Activated T-cell treated with anti-CD3 and anti-CD28 coated beads for 1 hour (primary cell): Measurements from ENCODE around the gene SCG2.
"Not testable (repeated sequence)": the region's sequence is repeated elsewhere in the genome, so short reads cannot be mapped to it uniquely, and the experiment has no call there.

Experiments used
- DNase-seq: peaks from one replicate; pipeline ENCODE4 v3.0.0-alpha.2; 2020; ENCODE audit warnings: low read depth

The SCG2 gene

DNA sequence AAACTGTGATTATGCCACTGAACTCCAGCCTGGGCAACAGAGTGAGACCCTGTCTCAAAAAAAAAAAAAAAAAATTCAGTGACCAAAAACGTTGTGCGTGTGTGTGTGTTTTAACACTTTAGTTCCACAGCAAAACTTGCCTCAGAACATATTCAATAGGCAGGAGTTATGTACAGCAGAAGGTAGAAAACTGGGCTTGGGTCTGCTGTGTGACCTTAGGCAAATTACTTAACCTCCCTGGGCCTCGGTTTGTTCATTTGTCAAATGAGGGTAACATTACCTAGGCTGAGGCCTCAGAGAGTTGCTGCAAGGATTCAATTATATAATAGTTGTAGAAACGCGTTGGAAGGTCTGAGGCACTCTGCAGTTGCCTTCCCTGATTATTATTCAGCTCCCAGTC lies 10.3 kb upstream of the SCG2 start:
- DNase-seq, result no peak

DNA sequence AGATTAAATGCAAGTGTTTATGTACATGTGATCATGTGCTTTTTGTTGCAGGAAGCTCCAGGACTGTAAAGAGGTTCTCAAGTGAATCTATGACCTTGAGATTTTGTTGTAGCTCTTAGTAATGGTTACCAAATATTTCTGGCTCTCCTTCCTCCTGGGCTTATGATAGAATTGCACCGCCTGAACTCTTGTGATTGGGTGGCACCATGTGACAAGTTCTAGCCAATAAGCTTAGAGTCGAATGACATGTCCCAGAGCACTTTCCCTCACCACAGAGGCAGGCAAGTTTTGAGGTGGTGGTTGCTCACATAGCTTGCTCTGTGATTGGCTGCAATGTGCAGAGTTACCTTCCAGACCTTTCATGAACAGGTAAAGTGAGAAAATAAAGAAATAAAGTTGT lies 8.9 kb upstream of the SCG2 start:
- no peak for DNase-seq

GRCh38 chr2:223607476-223607875 lies 5.3 kb upstream of the SCG2 start:
- DNase-seq, result no peak

- no peak for DNase-seq
Measured at GRCh38 chr2:223606946-223607345, 4.8 kb upstream of the SCG2 start.

- no peak for DNase-seq
Measured at GRCh38 chr2:223604231-223604630, 2.1 kb upstream of the SCG2 start.

- no peak for DNase-seq
Measured at GRCh38 chr2:223602972-223603371, 811 bp upstream of the SCG2 start.

GRCh38 chr2:223601018-223601417 lies 1.1 kb downstream of the SCG2 start:
- no peak for DNase-seq

- DNase-seq, result no peak
Measured at GRCh38 chr2:223599640-223600380, 2.4 kb downstream of the SCG2 start.

DNA sequence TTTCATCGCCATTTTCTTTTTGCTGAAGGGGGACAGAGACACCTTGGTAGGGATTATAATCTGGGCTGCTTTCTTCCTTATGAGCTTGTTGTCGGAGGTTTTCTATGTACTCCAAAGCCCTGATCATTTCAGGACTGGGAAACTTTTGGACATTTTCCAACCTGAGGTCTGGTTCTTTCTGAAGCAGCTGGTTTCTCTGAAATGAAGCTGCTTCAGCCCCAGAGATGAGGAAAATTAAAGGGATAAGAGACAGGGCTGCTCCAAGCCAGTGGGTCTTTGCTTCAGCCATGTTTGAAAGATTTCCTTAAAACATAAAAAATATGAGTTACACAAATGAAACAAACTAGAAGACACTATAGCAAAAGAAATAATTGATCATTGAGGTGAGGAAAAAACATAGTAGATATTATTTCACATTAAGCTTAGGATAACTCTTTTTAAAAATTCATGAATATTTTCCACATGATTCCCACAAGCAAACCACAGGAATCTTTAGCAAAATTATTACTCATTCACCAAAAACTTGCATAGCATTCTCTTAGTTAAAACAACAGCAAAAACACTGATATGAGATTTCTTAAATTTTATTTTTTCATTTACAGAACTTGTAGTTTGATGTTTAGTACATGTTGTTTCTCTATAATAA lies 3.0 kb downstream of the SCG2 start:
- DNase-seq, result no peak

- DNase-seq, result no peak
Measured at GRCh38 chr2:223597076-223597475, 5.1 kb downstream of the SCG2 start.

GRCh38 chr2:223596208-223596607 lies 6.0 kb downstream of the SCG2 start:
- DNase-seq, result no peak

- DNase-seq, result no peak
Measured at GRCh38 chr2:223594831-223595230, 7.3 kb downstream of the SCG2 start.

DNA sequence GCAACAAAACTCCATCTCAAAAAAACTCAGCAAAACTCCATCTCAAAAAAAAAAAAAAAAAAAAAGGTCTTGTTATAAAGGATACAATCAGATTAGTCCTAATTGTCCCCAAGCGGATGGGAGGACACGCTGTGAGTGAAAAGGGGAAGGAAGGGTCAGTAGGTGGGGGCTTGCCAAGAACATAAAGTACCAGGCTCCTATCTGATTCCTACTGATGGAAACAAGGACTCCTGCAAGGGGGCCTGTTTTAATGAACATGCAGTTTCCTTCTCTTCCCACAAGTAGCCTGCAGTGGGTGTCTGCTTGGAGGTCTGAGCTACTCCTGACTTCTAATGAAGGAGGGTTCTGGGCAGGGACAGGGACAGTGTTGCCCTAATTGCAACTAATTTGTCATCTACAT lies 7.9 kb downstream of the SCG2 start:
- no peak for DNase-seq

- not testable (repeated sequence) for DNase-seq
Measured at GRCh38 chr2:223592689-223593088, 9.5 kb downstream of the SCG2 start.

DNA sequence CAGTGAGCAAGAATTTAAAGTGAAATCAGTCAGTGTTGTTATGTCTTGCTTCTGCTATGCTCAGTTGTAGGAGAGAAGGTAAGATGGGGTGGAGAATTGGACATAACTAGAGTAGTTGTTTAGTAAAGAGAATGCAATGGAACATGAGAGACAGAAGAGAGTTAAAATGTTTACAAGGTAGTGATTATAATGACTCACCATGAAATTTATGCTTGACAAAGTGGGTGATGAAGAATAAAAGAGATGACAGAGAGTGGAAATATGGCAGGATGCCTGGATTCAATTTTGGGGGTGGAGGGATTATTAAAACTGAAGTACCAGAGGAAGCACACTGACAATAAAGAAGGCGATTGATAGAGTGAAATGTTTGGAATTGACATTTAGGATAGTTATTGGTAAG lies 10.6 kb downstream of the SCG2 start:
- no peak for DNase-seq

DNA sequence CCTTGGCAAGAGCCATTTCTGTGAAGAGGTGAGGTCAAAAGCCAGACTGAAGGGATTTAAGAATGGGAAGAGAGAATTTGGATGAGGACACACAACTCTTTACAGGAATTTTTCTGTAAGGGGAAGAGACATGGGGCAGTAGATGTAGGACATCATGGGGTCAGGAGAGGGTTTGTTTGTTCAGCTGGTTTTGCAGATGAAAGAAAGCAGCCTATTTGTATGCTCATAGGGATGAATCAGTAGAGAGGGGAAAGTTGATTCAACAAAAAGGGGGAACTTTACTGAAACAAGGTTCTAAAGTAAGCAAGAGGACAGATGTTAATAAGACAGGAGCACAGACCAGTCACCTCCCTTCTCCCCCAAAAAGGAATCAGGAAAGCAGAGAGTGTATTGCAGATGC lies 11.2 kb downstream of the SCG2 start:
- no peak for DNase-seq

DNA sequence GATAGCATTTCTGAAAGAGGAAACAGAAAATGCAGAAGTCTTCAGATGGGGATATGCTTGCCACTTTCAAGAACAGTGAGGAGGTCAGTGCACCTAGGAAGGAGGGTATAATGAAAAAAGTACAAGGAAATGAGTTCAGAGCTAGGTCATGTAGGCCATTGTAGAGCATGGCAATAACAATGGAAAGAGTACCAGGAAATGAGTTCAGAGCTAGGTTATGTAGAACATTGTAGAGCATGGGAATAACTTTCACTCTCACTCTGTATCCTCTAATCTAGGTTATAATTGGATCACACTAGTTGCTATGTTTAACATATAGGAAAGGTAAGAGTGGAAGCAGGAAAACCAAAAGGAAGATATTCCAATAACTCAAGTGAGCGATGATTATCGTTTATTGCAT lies 12.3 kb downstream of the SCG2 start:
- no peak for DNase-seq

GRCh38 chr2:223588251-223588650 lies 13.9 kb downstream of the SCG2 start:
- DNase-seq, result no peak

GRCh38 chr2:223587301-223587700 lies 14.9 kb downstream of the SCG2 start:
- DNase-seq, result no peak

- no peak for DNase-seq
Measured at GRCh38 chr2:223586261-223586660, 15.9 kb downstream of the SCG2 start.

DNA sequence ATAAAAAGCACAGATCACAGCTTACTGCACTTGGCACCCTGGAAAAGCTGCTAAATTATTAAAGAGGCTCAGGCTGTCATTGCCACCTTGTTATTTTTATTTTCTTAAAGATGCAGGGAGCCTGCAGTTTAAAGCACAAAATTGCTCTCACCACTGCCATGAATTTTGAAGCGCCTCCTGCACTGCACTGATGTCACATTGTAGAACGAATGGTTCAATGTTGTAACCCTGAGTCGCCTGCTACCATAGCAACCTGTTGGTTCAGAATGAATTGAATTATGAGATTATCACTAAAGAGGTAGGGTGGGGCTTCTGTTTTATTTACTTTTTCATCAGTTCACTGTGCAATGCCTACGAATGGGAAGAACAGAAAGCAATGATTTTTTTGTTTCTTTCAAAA lies 16.5 kb downstream of the SCG2 start:
- no peak for DNase-seq

- no peak for DNase-seq
Measured at GRCh38 chr2:223582001-223582400, 20.2 kb downstream of the SCG2 start.

DNA sequence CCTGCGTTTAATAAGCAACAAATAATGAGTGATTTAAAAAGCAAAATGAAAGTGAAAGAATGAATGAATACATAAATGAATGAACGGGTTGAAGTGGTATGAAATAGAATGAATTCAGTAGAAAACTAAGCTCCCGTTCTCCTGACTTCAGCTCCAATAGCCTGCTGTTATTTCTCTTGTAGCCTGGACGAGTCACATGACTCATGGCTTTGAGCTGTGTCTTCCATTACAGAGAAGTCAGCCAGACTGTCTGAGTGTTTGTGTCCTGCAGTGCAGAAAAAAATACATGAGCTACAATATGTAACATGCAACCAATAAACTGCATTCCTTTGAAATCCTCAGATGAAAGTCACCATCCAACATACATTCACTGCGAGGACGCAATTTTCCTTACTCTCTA lies 21.2 kb downstream of the SCG2 start:
- DNase-seq, result no peak

DNA sequence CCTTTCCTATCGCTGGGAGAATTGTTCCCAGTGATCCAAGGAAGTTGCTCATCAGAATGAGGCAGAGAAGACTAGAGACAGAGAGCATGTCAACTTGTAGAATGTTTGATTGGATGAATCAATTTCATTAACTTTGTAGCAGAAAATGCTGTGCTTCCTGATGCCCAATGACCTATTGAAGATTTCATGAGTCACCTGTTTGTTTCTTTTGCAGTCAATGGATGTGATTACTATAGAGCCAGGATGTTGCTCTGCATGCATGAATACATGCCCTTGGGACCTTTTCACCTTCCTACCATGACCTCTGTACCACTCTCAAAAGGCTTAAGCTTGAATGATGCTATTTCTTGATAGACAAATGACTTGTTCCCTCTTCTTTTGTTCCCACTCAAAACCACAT lies 23.3 kb downstream of the SCG2 start:
- no peak for DNase-seq
